GM10266 (cell line): ENCODE measurements around the gene TLK2.
A peak's percentile ranks its signal among the peaks of the same experiment; 100 is the strongest.

Experiments used
- DNase-seq: peaks from one replicate; pipeline ENCODE4 v3.0.0; 2012; ENCODE audit errors: extremely low spot score
- TF ChIP-seq, protein P1 (sequence below): IDR thresholded peaks from 2 replicates; pipeline ENCODE4 v1.5.1; 2012; ENCODE audit warnings: mild to moderate bottlenecking, low read depth; ENCODE audit not compliant: control insufficient read depth, insufficient read depth; ENCODE audit errors: missing control alignments

TLK2 gene

DNA sequence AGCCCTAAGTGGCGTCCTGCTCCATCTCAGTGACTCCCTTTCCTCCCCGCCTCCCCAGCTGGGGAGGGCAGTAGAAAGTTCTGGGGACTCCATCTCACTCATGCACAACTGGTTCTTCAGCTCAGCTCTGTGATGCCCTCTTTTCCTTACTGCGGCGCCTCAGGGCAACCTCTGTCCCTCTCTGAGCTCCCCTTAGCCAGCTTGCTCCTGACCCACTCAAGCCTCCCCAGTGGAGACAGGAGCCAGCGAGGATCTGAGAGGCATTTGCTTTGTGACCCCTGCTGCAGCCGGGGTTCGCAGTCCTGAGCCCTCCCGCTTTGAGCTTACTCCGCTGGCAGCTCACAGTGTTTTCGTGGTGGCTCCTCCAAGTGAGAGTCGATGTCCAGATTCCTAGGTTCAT lies 142.6 kb downstream of the TLK2 start:
- TF ChIP-seq, protein P1, sequence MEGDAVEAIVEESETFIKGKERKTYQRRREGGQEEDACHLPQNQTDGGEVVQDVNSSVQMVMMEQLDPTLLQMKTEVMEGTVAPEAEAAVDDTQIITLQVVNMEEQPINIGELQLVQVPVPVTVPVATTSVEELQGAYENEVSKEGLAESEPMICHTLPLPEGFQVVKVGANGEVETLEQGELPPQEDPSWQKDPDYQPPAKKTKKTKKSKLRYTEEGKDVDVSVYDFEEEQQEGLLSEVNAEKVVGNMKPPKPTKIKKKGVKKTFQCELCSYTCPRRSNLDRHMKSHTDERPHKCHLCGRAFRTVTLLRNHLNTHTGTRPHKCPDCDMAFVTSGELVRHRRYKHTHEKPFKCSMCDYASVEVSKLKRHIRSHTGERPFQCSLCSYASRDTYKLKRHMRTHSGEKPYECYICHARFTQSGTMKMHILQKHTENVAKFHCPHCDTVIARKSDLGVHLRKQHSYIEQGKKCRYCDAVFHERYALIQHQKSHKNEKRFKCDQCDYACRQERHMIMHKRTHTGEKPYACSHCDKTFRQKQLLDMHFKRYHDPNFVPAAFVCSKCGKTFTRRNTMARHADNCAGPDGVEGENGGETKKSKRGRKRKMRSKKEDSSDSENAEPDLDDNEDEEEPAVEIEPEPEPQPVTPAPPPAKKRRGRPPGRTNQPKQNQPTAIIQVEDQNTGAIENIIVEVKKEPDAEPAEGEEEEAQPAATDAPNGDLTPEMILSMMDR, result no peak
- DNase-seq, result no peak

DNA sequence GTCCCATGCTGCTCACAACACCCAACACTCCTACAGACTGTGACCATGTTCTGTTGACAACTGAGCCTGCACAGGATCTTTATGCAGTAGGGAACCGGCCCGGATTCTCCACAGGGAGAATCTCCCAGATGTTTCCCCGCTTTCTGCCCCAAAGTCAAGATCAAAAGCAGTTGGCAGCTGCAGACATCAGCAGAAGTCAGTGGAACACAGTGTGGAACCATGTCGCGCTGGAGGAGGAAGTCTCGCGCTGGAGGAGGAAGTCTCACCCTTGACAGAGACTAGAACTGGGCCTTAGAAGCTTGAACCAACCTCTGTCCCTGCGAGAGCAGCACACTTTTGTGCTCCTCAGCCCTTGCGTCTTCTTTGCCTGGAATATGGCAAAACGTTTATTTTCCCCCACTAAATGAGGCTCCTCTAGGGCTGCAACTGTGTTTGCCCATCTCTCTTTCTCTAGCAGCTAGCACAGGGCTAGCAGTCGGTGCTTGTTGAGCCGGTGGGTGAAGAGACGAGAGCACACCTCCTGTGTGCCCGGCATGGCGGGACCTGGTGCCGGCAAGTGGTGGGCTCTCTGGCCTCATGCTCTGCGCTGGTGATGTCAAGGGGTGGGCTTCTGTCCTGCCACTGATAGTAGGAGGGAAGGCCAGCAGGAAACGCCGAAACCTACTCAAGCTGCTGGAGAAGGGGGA lies 146.7 kb downstream of the TLK2 start:
- DNase-seq, result no peak
- TF ChIP-seq, protein P1, result no peak

DNA sequence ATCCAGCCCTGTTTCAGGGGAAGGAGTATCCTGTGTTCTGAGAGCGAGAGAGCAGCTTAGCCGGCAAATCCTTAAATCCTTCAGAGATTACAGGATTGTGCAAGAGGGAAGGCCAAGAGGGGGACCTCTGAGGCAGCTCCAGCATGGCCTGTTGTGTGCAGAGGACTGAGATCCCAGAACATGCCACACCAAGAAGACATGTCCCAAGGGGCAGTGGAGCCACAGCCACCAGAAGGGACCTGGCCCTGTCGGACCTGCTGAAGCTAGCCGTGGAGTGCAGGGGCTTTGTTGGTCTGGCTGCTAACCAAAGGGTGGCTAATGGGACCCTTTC lies 147.2 kb downstream of the TLK2 start:
- TF ChIP-seq, protein P1, result no peak
- DNase-seq, result no peak

DNA sequence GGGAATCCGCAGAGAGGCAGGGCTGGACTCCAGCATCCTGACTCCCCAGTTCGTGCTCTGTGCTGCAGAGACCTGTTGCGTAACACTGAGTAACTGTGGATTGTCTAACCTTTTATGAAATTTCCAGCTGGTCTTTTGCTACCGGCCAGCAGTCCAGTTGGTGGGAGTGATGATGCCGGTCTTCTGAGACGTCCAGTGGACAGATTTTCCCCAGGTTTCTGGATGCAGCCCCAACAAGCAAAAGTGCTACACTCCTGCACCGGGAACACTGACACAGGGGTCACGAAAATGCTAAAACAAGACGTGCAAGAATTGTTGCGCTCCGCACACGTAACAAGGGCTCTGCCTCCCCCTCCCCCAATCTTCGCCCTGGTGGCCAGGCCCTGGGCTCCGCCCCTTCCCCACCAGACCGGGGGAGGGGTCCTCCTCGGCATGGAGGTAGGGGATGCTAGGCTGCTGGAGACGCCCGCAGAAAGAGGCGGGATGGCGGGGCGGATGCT lies 148.1 kb downstream of the TLK2 start:
- TF ChIP-seq, protein P1, result no peak
- DNase-seq, result peak; percentile 51

DNA sequence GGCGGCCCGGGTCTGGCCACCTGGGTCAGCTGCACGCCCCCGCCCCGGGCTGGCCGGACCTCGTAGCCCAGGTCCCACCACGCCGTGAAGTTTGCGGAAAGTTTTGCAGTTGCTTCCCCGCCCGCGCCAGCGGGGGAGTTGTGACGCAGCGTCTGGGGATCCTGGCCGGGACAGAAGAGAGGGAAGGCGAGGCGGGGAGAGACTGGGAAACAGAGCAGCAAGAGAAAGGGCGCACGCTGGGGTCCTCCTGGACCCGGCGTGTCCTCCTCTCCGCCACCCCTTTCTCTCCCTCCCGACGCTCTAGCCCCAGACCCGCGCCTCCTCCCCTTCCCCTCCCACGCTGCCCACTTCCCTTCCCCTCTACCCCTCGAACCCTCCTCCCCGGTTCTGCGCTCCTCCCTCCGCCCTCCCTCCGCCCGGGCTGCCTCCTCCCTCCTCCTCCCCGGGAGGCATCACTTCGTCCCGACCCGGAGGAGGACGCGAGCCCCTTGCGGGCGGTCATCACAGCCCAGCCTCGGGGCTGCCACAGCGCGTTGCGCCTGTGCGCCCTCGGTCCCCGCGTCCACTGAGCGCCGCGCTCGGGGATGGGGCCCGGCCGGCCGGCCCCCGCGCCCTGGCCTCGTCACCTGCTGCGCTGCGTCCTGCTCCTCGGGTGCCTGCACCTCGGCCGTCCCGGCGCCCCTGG lies 148.7 kb downstream of the TLK2 start, which contains the start of gene MRC2:
TSS of gene MRC2 (plus strand) at position 452 of the 685 bp plus-strand sequence. CDS start at position 585, 133 bp downstream.
- DNase-seq, result peak; percentile 80
- TF ChIP-seq, protein P1, result no peak

DNA sequence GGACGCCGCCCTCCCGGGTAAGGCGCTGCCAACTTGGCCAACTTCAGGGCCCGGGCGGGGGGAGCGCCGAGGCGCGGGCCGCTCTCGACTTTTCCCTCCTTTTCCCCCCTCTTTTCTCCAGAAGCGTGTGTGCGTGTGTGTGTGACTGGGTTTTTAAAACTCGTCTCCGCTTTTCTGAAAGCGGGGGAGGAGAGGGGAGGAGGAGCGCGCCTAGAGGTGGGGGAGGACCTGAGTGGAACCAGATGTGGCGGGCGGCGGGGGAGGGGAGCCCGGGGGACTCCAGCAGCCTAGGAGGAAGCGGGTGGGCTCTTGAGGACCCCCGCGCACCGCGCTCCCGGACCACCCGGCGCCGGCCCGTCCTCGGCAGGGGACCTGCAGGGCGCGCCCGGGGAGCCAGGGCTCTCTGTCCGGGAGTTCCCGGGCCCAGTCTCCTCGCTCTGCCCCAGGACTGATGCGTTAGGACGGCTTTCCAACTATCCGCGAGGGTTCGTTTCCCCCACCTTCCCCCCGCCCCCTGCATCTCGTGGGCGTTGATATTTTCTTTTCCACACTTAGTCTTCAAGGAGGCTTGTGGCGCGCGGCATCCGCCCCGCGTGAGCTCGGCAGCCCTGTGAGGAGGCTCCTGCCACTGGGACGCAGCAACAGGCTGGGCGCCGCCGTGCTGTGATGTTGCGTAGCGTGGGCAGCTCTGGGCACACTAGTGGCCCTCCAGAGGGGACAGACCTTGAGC lies 149.4 kb downstream of the TLK2 start:
- peak; percentile 60 for DNase-seq
- TF ChIP-seq, protein P1, result no peak
